H1 (cell line): ENCODE data around the gene USP54.

ENCODE experiments used
- CEBPB ChIP-seq: IDR thresholded peaks from 2 replicates; pipeline ENCODE4 v1.6.1; 2012; ENCODE audit warnings: low read depth, low read length
- CTCF ChIP-seq, 3 experiments: IDR thresholded peaks; 1 replicate in 2 of 3; 2 replicates in 1 of 3; pipeline versions ENCODE4 v1.5.1 to v1.6.1; 2011; ENCODE audit warnings: low read length in 3 of 3, mild to moderate bottlenecking in 3 of 3, inconsistent platforms in 2 of 3, low read depth in 1 of 3, moderate library complexity in 1 of 3; ENCODE audit not compliant: insufficient read depth in 1 of 3; ENCODE audit errors: control extremely low read depth in 1 of 3
- JUND ChIP-seq: IDR thresholded peaks from 2 replicates; pipeline ENCODE4 v1.6.1; 2011; ENCODE audit warnings: mild to moderate bottlenecking, improper control_type of control experiment, low read length
- MAFK ChIP-seq: IDR thresholded peaks from 2 replicates; pipeline ENCODE4 v1.6.1; 2012; ENCODE audit warnings: low read depth, mild to moderate bottlenecking, improper control_type of control experiment, low read length
- TAF1 ChIP-seq: IDR thresholded peaks from 2 replicates; pipeline ENCODE4 v1.6.1; 2011; ENCODE audit warnings: mild to moderate bottlenecking, low read depth, low read length

- no peak for TF ChIP-seq JUND
- no peak for TF ChIP-seq MAFK
- TF ChIP-seq TAF1: no peak
- TF ChIP-seq CTCF (IDR thresholded peaks at IDR 0.05; ENCODE audit: control extremely low read depth in 1 of 3, insufficient read depth in 1 of 3, low read depth in 1 of 3, low read length in 3 of 3): no peak
- TF ChIP-seq CEBPB: no peak
These were observed 39.6 kb downstream of the USP54 start for GRCh38 chr10:73551515-73551914.
